ENCODE measurements around the gene BIN1. TPM values are rescaled to one million over a fixed set of nuclear protein-coding genes. Genes with fewer than 3 reads are reported as not detected.

The BIN1 gene
- total RNA-seq, 1 experiment from 2014 or later = 58.9 TPM

DNA sequence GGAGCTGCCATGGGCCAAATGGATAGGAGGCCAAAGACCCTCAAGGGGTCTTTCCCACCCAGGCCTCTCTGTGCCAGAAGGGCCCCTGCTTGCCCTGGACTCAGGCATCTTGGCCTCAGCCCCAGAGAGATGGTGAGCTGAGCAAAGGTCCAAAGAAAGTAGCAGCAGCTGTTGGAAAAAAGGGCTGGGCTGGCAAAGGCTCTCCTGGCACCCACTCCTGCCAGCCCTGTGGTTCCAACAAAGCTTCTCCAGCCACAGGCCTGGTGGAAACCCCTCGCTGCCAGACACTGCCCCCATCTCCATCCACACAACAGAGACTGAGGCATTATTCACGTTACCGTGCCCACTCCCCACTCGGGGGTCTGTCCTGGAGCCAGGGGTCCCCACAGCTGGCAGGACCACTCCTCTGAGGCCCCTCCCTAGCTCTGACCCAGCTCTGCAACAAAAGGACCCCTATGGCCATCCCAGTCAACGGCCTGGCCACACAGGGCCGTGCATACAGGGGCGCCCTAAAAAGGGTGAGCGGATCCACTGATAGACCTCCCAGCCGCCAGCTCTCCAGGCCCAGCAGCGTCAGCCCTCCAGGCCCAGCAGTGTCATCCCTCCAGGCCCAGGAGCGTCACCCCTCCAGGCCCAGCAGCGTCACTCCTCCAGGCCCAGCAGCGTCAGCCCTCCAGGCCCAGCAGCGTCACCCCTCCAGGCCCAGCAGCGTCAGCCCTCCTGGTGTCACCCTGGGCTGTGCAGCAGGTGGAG lies 10.1 kb downstream of the BIN1 start:
- BruUV-seq (replicated peaks) = no TSS peak
- H3K9ac ChIP-seq (ENCODE audit: low read length) = no peak overlapping the region
- TF ChIP-seq, protein P1, sequence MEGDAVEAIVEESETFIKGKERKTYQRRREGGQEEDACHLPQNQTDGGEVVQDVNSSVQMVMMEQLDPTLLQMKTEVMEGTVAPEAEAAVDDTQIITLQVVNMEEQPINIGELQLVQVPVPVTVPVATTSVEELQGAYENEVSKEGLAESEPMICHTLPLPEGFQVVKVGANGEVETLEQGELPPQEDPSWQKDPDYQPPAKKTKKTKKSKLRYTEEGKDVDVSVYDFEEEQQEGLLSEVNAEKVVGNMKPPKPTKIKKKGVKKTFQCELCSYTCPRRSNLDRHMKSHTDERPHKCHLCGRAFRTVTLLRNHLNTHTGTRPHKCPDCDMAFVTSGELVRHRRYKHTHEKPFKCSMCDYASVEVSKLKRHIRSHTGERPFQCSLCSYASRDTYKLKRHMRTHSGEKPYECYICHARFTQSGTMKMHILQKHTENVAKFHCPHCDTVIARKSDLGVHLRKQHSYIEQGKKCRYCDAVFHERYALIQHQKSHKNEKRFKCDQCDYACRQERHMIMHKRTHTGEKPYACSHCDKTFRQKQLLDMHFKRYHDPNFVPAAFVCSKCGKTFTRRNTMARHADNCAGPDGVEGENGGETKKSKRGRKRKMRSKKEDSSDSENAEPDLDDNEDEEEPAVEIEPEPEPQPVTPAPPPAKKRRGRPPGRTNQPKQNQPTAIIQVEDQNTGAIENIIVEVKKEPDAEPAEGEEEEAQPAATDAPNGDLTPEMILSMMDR (conservative IDR thresholded peaks at IDR 0.05; ENCODE audit: low read depth, low read length) = no peak
- TF ChIP-seq EZH2phosphoT487 (IDR thresholded peaks at IDR 0.05; ENCODE audit: borderline replicate concordance, low read length) = no peak
- no peak for TF ChIP-seq EZH2 (IDR thresholded peaks at IDR 0.05; ENCODE audit: low read length, unreplicated experiment)
- no peak for ATAC-seq
- H3K9me2 ChIP-seq (replicated peaks; ENCODE audit: low read length) = no peaks in the 10 kb centered on the region
- no peaks in the 10 kb centered on the region for H3F3A ChIP-seq (ENCODE audit: low read length, unreplicated experiment)
- no peaks in the 10 kb centered on the region for H3K9me3 ChIP-seq (ENCODE audit: low read length)
- no peak overlapping the region for H3K4me2 ChIP-seq (ENCODE audit: low read length)
- H2AFZ ChIP-seq (ENCODE audit: low read length) = no peak overlapping the region
- H3K79me2 ChIP-seq (ENCODE audit: low read length) = peaks cover 47% of the 10 kb centered on the region
- peaks cover 44% of the 10 kb centered on the region for H3K4me1 ChIP-seq (ENCODE audit: insufficient read depth, low read length)
- ChIA-PET POLR2A (ENCODE audit: unreplicated experiment) (no interaction called here), CTCF (no interaction called here)
- no peak for DNase-seq
- no peak overlapping the region for H3K27ac ChIP-seq (ENCODE audit: low read length)
- H3K4me3 ChIP-seq (ENCODE audit: low read length) = no peak overlapping the region
- no peaks in the 10 kb centered on the region for H3K27me3 ChIP-seq (ENCODE audit: low read length)
- H4K20me1 ChIP-seq (ENCODE audit: low read length) = no peaks in the 10 kb centered on the region; the same call in 1 of the 2 replicates
- intact Hi-C loops (cut with micrococcal nuclease) = no loop called here
- no peaks in the 10 kb centered on the region for H3K36me3 ChIP-seq (ENCODE audit: low read depth, low read length)

DNA sequence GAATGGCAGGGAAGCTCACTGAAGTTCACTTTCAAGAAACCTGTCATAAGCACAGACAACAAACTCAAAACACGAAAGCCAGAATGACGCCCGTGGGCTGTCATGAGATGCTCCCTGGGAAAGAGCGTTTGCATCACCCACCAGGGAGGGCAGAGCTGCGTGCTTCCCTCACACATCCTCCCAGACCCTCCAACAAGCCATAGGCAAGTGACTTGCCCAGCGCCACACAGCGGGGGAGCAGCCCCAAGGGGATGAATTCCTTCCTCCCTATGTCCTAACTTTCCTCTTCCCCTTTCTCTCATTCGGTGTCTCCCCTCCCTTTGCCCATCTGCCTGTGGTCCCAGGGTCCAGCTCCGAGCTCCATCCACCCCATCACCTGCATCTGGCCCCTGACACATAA lies 10.7 kb downstream of the BIN1 start:
- Histone ChIP-seq H2AFZ (ENCODE audit: low read length) (no peak overlapping the region), H3K9me2 (replicated peaks; ENCODE audit: low read length) (no peaks in the 10 kb centered on the region), H3K27me3 (ENCODE audit: low read length) (no peaks in the 10 kb centered on the region), H3K36me3 (ENCODE audit: low read depth, low read length) (no peaks in the 10 kb centered on the region), H3K27ac (ENCODE audit: low read length) (no peak overlapping the region), H3K9me3 (ENCODE audit: low read length) (no peaks in the 10 kb centered on the region), H3K9ac (ENCODE audit: low read length) (no peak overlapping the region), H3K4me2 (ENCODE audit: low read length) (no peak overlapping the region), H4K20me1 (ENCODE audit: low read length) (no peaks in the 10 kb centered on the region; the same call in 1 of the 2 replicates), H3K4me3 (ENCODE audit: low read length) (no peak overlapping the region), H3K79me2 (ENCODE audit: low read length) (peaks cover 41% of the 10 kb centered on the region), H3F3A (ENCODE audit: low read length, unreplicated experiment) (no peaks in the 10 kb centered on the region), H3K4me1 (ENCODE audit: insufficient read depth, low read length) (peaks cover 41% of the 10 kb centered on the region)
- no peak for DNase-seq
- intact Hi-C loops (cut with micrococcal nuclease) = no loop called here
- ChIA-PET CTCF (no interaction called here), POLR2A (ENCODE audit: unreplicated experiment) (no interaction called here)
- BruUV-seq (replicated peaks) = no TSS peak
- TF ChIP-seq EZH2 (IDR thresholded peaks at IDR 0.05; ENCODE audit: low read length, unreplicated experiment) (no peak), EZH2phosphoT487 (IDR thresholded peaks at IDR 0.05; ENCODE audit: borderline replicate concordance, low read length) (no peak)
- TF ChIP-seq, protein P1 (conservative IDR thresholded peaks at IDR 0.05; ENCODE audit: low read depth, low read length) = no peak
- no peak for ATAC-seq

- H3K79me2 ChIP-seq (ENCODE audit: low read length) = peaks cover 36% of the 10 kb centered on the region
- H3K4me1 ChIP-seq (ENCODE audit: insufficient read depth, low read length) = peaks cover 36% of the 10 kb centered on the region
- ATAC-seq = no peak
- H3F3A ChIP-seq (ENCODE audit: low read length, unreplicated experiment) = no peaks in the 10 kb centered on the region
- H3K9me2 ChIP-seq (replicated peaks; ENCODE audit: low read length) = no peaks in the 10 kb centered on the region
- H3K4me3 ChIP-seq (ENCODE audit: low read length) = no peak overlapping the region
- H3K27me3 ChIP-seq (ENCODE audit: low read length) = no peaks in the 10 kb centered on the region
- no TSS peak for BruUV-seq (replicated peaks)
- no peaks in the 10 kb centered on the region for H4K20me1 ChIP-seq (ENCODE audit: low read length)
- intact Hi-C loops (cut with micrococcal nuclease) = no loop called here
- ChIA-PET CTCF (no interaction called here), POLR2A (ENCODE audit: unreplicated experiment) (no interaction called here)
- no peaks in the 10 kb centered on the region for H3K9me3 ChIP-seq (ENCODE audit: low read length)
- no peak overlapping the region for H2AFZ ChIP-seq (ENCODE audit: low read length)
- no peak for DNase-seq
- H3K9ac ChIP-seq (ENCODE audit: low read length) = no peak overlapping the region
- no peak overlapping the region for H3K4me2 ChIP-seq (ENCODE audit: low read length)
- no peaks in the 10 kb centered on the region for H3K36me3 ChIP-seq (ENCODE audit: low read depth, low read length)
- no peak for TF ChIP-seq EZH2 (IDR thresholded peaks at IDR 0.05; ENCODE audit: low read length, unreplicated experiment)
- TF ChIP-seq, protein P1 (conservative IDR thresholded peaks at IDR 0.05; ENCODE audit: low read depth, low read length) = no peak
- TF ChIP-seq EZH2phosphoT487 (IDR thresholded peaks at IDR 0.05; ENCODE audit: borderline replicate concordance, low read length) = no peak
- no peak overlapping the region for H3K27ac ChIP-seq (ENCODE audit: low read length)
Measured at GRCh38 chr2:127095784-127096183, 11.2 kb downstream of the BIN1 start.
